Measurements from ENCODE around the gene VCAN.

The VCAN gene

DNA sequence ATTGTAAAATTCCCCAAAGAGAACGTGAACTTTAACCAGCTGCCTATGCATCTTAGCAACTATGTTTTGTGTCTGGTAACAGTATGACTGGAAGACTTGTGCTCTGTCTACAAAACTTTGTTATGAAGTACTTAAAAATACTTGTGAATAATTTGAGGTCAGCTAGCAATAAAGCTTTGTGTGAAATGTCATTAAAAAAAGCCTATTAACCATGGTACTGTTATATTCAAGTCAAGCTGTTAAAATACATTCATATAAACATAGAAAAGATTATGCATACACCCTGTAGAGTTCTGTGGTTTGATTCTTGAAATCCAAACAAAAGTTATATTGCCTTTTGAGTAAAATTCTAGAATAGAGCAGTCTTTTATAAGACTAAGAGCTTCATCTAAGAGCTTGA, 60.1 kb downstream of the VCAN start:
- no peak for DNase-seq (ENCODE audit: low read depth, low spot score)

GRCh38 chr5:83538786-83539462, 67.4 kb downstream of the VCAN start:
- no peak for DNase-seq (ENCODE audit: low read depth, low spot score)

DNA sequence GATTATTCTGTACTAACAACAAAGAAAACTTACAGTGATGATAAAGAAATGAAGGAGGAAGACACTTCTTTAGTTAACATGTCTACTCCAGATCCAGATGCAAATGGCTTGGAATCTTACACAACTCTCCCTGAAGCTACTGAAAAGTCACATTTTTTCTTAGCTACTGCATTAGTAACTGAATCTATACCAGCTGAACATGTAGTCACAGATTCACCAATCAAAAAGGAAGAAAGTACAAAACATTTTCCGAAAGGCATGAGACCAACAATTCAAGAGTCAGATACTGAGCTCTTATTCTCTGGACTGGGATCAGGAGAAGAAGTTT, 67.9 kb downstream of the VCAN start:
- no peak for DNase-seq (ENCODE audit: low read depth, low spot score)

GRCh38 chr5:83540105-83540504, 68.6 kb downstream of the VCAN start:
- DNase-seq (ENCODE audit: low read depth, low spot score), result no peak

DNA sequence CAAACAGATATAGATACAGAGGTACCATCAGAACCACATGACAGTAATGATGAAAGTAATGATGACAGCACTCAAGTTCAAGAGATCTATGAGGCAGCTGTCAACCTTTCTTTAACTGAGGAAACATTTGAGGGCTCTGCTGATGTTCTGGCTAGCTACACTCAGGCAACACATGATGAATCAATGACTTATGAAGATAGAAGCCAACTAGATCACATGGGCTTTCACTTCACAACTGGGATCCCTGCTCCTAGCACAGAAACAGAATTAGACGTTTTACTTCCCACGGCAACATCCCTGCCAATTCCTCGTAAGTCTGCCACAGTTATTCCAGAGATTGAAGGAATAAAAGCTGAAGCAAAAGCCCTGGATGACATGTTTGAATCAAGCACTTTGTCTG, 69.2 kb downstream of the VCAN start:
- no peak for DNase-seq (ENCODE audit: low read depth, low spot score)

GRCh38 chr5:83542839-83543238, 71.3 kb downstream of the VCAN start:
- DNase-seq (ENCODE audit: low read depth, low spot score), result no peak

DNA sequence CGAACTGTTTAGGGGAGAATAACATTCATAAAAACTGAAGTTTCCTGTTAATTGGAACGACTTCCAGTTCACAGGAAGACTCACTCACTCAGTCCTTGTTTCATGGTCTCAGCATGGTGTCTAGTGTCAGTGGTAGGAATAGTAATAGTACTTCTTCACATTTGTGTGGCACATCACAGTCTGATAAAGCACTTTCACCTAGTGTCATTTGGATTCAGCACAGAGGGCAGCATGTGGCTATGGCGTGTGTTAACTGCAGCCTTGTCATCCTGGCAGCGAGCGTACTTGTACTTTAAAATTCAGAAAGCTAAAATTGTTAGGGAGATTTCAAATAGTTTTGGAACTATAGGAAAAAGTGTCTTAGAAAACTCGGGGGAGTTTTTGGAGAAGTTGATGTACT, 72.4 kb downstream of the VCAN start:
- DNase-seq (ENCODE audit: low read depth, low spot score), result no peak

GRCh38 chr5:83547161-83547560, 75.6 kb downstream of the VCAN start:
- DNase-seq (ENCODE audit: low read depth, low spot score), result no peak

GRCh38 chr5:83547889-83548288, 76.3 kb downstream of the VCAN start:
- DNase-seq (ENCODE audit: low read depth, low spot score), result no peak

DNA sequence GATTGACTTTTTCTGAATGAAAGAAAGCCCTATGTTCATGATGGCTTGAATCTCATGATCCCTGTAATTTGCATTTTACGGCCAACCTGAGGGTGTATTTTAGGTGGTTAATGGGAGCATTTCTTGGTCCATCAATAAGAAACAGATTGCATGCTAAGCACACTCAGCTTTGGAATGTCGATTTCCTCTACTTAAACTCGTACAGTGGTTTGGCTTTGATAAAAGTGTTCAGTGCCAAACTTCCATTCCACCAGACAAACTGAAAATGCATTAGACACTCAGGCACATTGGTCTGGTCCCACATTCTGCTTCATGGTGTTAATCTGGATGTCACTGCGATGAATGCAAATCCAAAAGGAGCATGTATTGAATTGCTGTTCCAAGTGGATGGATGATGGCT, 77.0 kb downstream of the VCAN start:
- no peak for DNase-seq (ENCODE audit: low read depth, low spot score)

DNA sequence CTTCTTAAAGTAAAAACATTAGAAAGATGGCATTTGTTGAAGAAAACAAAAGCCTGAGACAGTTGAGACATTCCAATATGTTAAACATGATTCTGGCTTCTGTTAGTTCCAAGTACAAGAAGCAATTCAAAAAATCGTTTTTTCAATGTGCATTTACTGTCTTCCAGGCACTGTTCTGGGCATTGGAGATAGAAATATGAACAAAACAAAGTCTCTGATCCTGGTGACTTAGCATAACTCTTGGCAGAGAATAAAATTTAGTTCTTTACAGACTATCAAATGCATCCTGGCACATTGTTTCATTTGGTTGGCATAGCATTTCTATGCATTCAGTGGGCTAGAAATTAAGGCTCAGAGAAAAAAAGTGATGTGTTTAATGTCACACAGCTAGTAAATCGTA, 77.5 kb downstream of the VCAN start:
- DNase-seq (ENCODE audit: low read depth, low spot score), result no peak

DNA sequence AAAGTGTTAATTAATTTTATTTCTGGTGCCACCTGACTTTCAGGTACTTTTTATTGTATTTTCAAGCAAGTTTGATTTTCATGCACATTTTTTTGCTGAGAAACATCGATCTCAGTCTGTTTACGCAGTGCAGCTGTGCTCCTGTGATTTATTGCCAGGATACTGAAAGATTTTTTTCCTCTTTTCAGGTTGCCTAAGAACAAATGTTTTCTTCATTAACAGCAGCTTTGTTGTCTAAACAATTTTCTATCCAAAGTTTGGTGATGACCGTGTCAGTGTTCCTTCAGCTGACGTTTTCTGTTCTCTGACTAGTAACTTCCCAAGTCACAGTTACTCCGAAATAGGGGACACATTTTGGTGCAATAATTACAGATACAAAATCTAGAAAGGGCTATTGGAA, 78.1 kb downstream of the VCAN start:
- no peak for DNase-seq (ENCODE audit: low read depth, low spot score)

DNA sequence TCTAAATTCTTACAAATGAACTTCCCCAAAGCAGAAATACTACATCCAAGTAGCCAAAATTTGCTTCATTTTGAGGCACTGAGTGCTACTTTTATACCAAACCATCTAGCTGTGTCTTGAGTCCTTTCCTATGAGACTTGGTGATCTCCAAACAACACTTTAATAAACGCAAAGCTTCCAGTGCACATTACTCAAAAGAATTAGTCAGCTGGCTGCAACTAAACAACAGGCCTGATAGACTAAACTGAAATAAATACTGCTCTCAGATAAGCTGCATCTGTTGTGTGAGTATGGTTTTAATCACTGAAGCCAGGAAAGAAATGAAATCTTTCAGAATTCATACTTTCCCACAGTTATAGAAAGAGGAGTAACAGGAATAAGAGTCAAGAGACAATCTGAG, 80.3 kb downstream of the VCAN start:
- no peak for DNase-seq (ENCODE audit: low read depth, low spot score)

- DNase-seq (ENCODE audit: low read depth, low spot score), result no peak
Observed at GRCh38 chr5:83552275-83552674, 80.7 kb downstream of the VCAN start.

GRCh38 chr5:83553000-83553486, 81.5 kb downstream of the VCAN start:
- DNase-seq (ENCODE audit: low read depth, low spot score), result no peak

- no peak for DNase-seq (ENCODE audit: low read depth, low spot score)
Observed at GRCh38 chr5:83554133-83554532, 82.6 kb downstream of the VCAN start.

- DNase-seq (ENCODE audit: low read depth, low spot score), result no peak
Observed at GRCh38 chr5:83554686-83555085, 83.1 kb downstream of the VCAN start.

DNA sequence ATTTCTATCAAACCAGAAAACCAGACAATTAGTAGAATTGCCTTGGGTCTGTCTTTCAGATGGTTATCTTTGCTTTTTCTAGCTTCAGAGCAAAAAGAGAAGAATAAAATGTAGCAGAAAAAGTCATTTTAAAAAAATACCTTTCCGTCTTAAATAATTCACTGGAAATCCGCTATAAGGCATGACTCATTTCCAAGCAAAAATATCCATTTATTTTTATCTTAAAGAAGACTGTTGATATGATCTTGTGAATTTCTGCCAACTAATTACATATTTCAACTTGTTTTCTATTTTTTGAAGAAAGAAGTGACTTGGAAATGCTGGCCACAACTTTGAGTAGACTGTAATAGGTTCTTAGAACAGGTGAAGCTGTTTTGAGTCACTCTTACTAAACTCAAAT, 83.7 kb downstream of the VCAN start:
- DNase-seq (ENCODE audit: low read depth, low spot score), result no peak

DNA sequence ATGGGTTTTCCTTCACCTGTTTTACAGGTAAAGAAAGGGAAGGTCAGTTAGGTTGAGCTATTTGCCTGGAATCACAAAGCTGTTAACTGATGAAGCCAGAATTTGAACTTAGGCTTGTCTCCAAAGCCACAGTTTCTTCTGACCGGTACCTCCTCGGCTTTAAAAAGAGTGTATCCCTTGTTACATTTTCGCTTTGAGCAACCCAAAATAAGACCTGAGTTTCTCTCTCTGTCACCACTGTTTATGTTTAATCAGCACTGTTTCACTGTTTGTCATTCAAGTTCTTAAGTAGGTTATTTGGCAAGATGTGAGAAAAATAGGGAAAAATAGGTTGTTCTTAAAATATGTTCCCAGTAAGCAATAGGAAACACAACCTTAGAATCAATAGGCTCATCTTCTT, 84.6 kb downstream of the VCAN start:
- no peak for DNase-seq (ENCODE audit: low read depth, low spot score)

GRCh38 chr5:83559118-83559785, 87.7 kb downstream of the VCAN start:
- no peak for DNase-seq (ENCODE audit: low read depth, low spot score)

DNA sequence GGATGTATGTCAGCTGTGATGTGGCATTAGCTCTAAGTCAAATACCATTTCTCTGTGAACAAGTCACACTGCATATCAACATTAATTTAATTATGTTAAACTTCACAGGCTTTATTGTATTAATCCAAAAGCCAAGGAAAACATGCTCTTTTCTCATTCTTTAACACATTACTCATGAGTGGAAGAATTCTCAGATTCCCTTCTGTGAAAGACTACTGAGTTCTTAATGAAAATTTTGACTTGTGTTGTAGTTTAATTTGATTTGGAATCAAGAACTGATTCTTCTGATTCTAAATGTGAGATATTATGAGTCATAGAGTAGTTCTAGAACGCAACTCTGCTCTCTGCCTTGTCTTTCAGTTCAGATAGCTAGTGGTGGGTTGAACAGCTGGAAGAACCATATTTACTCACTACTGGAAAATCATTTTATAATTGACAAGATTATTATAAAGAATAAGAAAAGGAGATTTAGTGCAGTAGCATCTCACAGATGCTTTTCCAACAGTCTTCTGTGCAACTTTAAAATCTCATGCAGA, 90.6 kb downstream of the VCAN start:
- DNase-seq (ENCODE audit: low read depth, low spot score), result no peak

GRCh38 chr5:83562791-83563557, 91.4 kb downstream of the VCAN start:
- DNase-seq (ENCODE audit: low read depth, low spot score), result no peak

DNA sequence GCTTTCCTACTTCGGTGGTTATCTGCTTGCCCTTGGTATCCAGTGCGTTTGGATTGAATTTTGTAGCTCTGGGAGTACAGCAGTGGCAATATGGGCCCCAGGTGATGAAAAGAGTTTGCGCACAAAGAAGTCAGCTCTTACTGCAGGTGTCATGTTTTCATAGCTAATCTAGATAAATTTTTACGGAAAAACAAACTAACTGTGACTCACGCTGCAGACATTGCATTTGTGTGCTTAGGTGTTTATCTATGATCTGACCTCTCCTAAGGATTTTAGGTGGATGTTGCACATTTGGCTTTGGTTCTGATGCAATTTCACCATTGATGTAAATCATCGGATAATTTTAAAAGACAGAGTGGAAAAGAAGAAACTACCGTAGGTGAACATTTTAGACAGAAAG, 92.1 kb downstream of the VCAN start:
- DNase-seq (ENCODE audit: low read depth, low spot score), result no peak
